ENCODE data around the gene HDGFL3.

The HDGFL3 gene

GRCh38 chr15:83107841-83108181 is 99.8 kb downstream of the HDGFL3 start:
- Histone ChIP-seq H3K4me1 (ENCODE audit: control insufficient read depth in 2 of 2, insufficient read depth in 2 of 2, low read length in 2 of 2) (peaks cover 2 to 5% of the 10 kb centered on the region in 2 donors), H3K9ac (ENCODE audit: low read depth in 1 of 2, low read length in 2 of 2) (peak overlapping the region; percentile 37 to 38)

GRCh38 chr15:83106994-83107840 is 100.4 kb downstream of the HDGFL3 start, which contains the start of gene TM6SF1:
TSS of gene TM6SF1 (plus strand) at chr15:83107645. CDS start at chr15:83107681, 36 bp downstream.
- Histone ChIP-seq H3K27me3 (ENCODE audit: control insufficient read depth in 2 of 2, insufficient read depth in 2 of 2, low read length in 2 of 2) (peaks cover 13 to 21% of the 10 kb centered on the region in 2 donors), H3K4me1 (ENCODE audit: control insufficient read depth in 2 of 2, insufficient read depth in 2 of 2, low read length in 2 of 2) (peaks cover 2 to 5% of the 10 kb centered on the region in 2 donors), H3K27ac (ENCODE audit: low read depth in 2 of 2, low read length in 2 of 2) (peak within 1 kb of the TSS; percentile 46 to 63), H3K36me3 (ENCODE audit: control insufficient read depth in 2 of 2, insufficient read depth in 2 of 2, low read length in 2 of 2) (no peaks in the 10 kb centered on the region), H3K9ac (ENCODE audit: low read depth in 1 of 2, low read length in 2 of 2) (peak within 1 kb of the TSS; percentile 37 to 38), H3K9me3 (ENCODE audit: control insufficient read depth in 2 of 2, low read length in 2 of 2) (no peaks in the 10 kb centered on the region), H3K4me3 (ENCODE audit: low read length in 2 of 2) (peak within 1 kb of the TSS; percentile 37 to 66)

More at GRCh38 chr15:83107841-83108181, 99.8 kb downstream of the HDGFL3 start:
- Histone ChIP-seq H3K36me3 (ENCODE audit: control insufficient read depth in 2 of 2, insufficient read depth in 2 of 2, low read length in 2 of 2) (no peaks in the 10 kb centered on the region), H3K4me3 (ENCODE audit: low read length in 2 of 2) (peak overlapping the region; percentile 17 to 66), H3K27me3 (ENCODE audit: control insufficient read depth in 2 of 2, insufficient read depth in 2 of 2, low read length in 2 of 2) (peaks cover 13 to 21% of the 10 kb centered on the region in 2 donors), H3K27ac (ENCODE audit: low read depth in 2 of 2, low read length in 2 of 2) (peak overlapping the region; percentile 46 to 63), H3K9me3 (ENCODE audit: control insufficient read depth in 2 of 2, low read length in 2 of 2) (no peaks in the 10 kb centered on the region)

GRCh38 chr15:83105440-83105839 is 102.2 kb downstream of the HDGFL3 start:
- Histone ChIP-seq H3K9ac (ENCODE audit: low read depth in 1 of 2, low read length in 2 of 2) (no peak overlapping the region), H3K27me3 (ENCODE audit: control insufficient read depth in 2 of 2, insufficient read depth in 2 of 2, low read length in 2 of 2) (peaks cover 13 to 23% of the 10 kb centered on the region in 2 donors), H3K36me3 (ENCODE audit: control insufficient read depth in 2 of 2, insufficient read depth in 2 of 2, low read length in 2 of 2) (no peaks in the 10 kb centered on the region), H3K4me1 (ENCODE audit: control insufficient read depth in 2 of 2, insufficient read depth in 2 of 2, low read length in 2 of 2) (peaks cover 2 to 5% of the 10 kb centered on the region in 2 donors), H3K9me3 (ENCODE audit: control insufficient read depth in 2 of 2, low read length in 2 of 2) (no peaks in the 10 kb centered on the region), H3K4me3 (ENCODE audit: low read length in 2 of 2) (no peak overlapping the region), H3K27ac (ENCODE audit: low read depth in 2 of 2, low read length in 2 of 2) (no peak overlapping the region)

GRCh38 chr15:83104141-83104540 is 103.5 kb downstream of the HDGFL3 start:
- peaks cover 2 to 5% of the 10 kb centered on the region in 2 donors for H3K4me1 ChIP-seq (ENCODE audit: control insufficient read depth in 2 of 2, insufficient read depth in 2 of 2, low read length in 2 of 2)
- no peaks in the 10 kb centered on the region for H3K9me3 ChIP-seq (ENCODE audit: control insufficient read depth in 2 of 2, low read length in 2 of 2)
- no peak overlapping the region for H3K9ac ChIP-seq (ENCODE audit: low read depth in 1 of 2, low read length in 2 of 2)
- H3K27ac ChIP-seq (ENCODE audit: low read depth in 2 of 2, low read length in 2 of 2), result no peak overlapping the region
- peaks cover 11 to 22% of the 10 kb centered on the region in 2 donors for H3K27me3 ChIP-seq (ENCODE audit: control insufficient read depth in 2 of 2, insufficient read depth in 2 of 2, low read length in 2 of 2)
- H3K4me3 ChIP-seq (ENCODE audit: low read length in 2 of 2), result no peak overlapping the region
- H3K36me3 ChIP-seq (ENCODE audit: control insufficient read depth in 2 of 2, insufficient read depth in 2 of 2, low read length in 2 of 2), result no peaks in the 10 kb centered on the region

GRCh38 chr15:83102346-83102745 is 105.3 kb downstream of the HDGFL3 start:
- no peaks in the 10 kb centered on the region for H3K9me3 ChIP-seq (ENCODE audit: control insufficient read depth in 2 of 2, low read length in 2 of 2)
- no peak overlapping the region for H3K4me3 ChIP-seq (ENCODE audit: low read length in 2 of 2)
- no peaks in the 10 kb centered on the region for H3K4me1 ChIP-seq (ENCODE audit: control insufficient read depth in 2 of 2, insufficient read depth in 2 of 2, low read length in 2 of 2)
- H3K9ac ChIP-seq (ENCODE audit: low read depth in 1 of 2, low read length in 2 of 2), result no peak overlapping the region
- H3K27ac ChIP-seq (ENCODE audit: low read depth in 2 of 2, low read length in 2 of 2), result no peak overlapping the region
- peaks cover 6 to 9% of the 10 kb centered on the region in 2 donors for H3K27me3 ChIP-seq (ENCODE audit: control insufficient read depth in 2 of 2, insufficient read depth in 2 of 2, low read length in 2 of 2)
- no peaks in the 10 kb centered on the region for H3K36me3 ChIP-seq (ENCODE audit: control insufficient read depth in 2 of 2, insufficient read depth in 2 of 2, low read length in 2 of 2)

GRCh38 chr15:83100097-83100646 is 107.5 kb downstream of the HDGFL3 start:
- H3K27ac ChIP-seq (ENCODE audit: low read depth in 2 of 2, low read length in 2 of 2), result no peak overlapping the region

GRCh38 chr15:83099290-83099689 is 108.3 kb downstream of the HDGFL3 start:
- no peak overlapping the region for H3K27ac ChIP-seq (ENCODE audit: low read depth in 2 of 2, low read length in 2 of 2)
- no peaks in the 10 kb centered on the region for H3K4me1 ChIP-seq (ENCODE audit: control insufficient read depth in 2 of 2, insufficient read depth in 2 of 2, low read length in 2 of 2)
- peaks cover 0 to 2% of the 10 kb centered on the region in 2 donors for H3K27me3 ChIP-seq (ENCODE audit: control insufficient read depth in 2 of 2, insufficient read depth in 2 of 2, low read length in 2 of 2)
- no peaks in the 10 kb centered on the region for H3K36me3 ChIP-seq (ENCODE audit: control insufficient read depth in 2 of 2, insufficient read depth in 2 of 2, low read length in 2 of 2)
- H3K9ac ChIP-seq (ENCODE audit: low read depth in 1 of 2, low read length in 2 of 2), result no peak overlapping the region
- H3K9me3 ChIP-seq (ENCODE audit: control insufficient read depth in 2 of 2, low read length in 2 of 2), result no peaks in the 10 kb centered on the region
- no peak overlapping the region for H3K4me3 ChIP-seq (ENCODE audit: low read length in 2 of 2)

More at GRCh38 chr15:83100097-83100646, 107.5 kb downstream of the HDGFL3 start:
- H3K27me3 ChIP-seq (ENCODE audit: control insufficient read depth in 2 of 2, insufficient read depth in 2 of 2, low read length in 2 of 2), result peaks cover 0 to 2% of the 10 kb centered on the region in 2 donors
- H3K36me3 ChIP-seq (ENCODE audit: control insufficient read depth in 2 of 2, insufficient read depth in 2 of 2, low read length in 2 of 2), result no peaks in the 10 kb centered on the region
- H3K9ac ChIP-seq (ENCODE audit: low read depth in 1 of 2, low read length in 2 of 2), result no peak overlapping the region
- no peaks in the 10 kb centered on the region for H3K4me1 ChIP-seq (ENCODE audit: control insufficient read depth in 2 of 2, insufficient read depth in 2 of 2, low read length in 2 of 2)
- no peaks in the 10 kb centered on the region for H3K9me3 ChIP-seq (ENCODE audit: control insufficient read depth in 2 of 2, low read length in 2 of 2)
- no peak overlapping the region for H3K4me3 ChIP-seq (ENCODE audit: low read length in 2 of 2)

GRCh38 chr15:83098079-83098478 is 109.5 kb downstream of the HDGFL3 start:
- no peak overlapping the region for H3K27ac ChIP-seq (ENCODE audit: low read depth in 2 of 2, low read length in 2 of 2)

GRCh38 chr15:83094583-83094982 is 113.0 kb downstream of the HDGFL3 start:
- H3K27ac ChIP-seq (ENCODE audit: low read depth in 2 of 2, low read length in 2 of 2), result no peak overlapping the region
- no peak overlapping the region for H3K4me3 ChIP-seq (ENCODE audit: low read length in 2 of 2)

More at GRCh38 chr15:83098079-83098478, 109.5 kb downstream of the HDGFL3 start:
- H3K27me3 ChIP-seq (ENCODE audit: control insufficient read depth in 2 of 2, insufficient read depth in 2 of 2, low read length in 2 of 2), result peaks cover 0 to 2% of the 10 kb centered on the region in 2 donors
- no peaks in the 10 kb centered on the region for H3K9me3 ChIP-seq (ENCODE audit: control insufficient read depth in 2 of 2, low read length in 2 of 2)
- H3K9ac ChIP-seq (ENCODE audit: low read depth in 1 of 2, low read length in 2 of 2), result no peak overlapping the region
- H3K36me3 ChIP-seq (ENCODE audit: control insufficient read depth in 2 of 2, insufficient read depth in 2 of 2, low read length in 2 of 2), result no peaks in the 10 kb centered on the region
- no peaks in the 10 kb centered on the region for H3K4me1 ChIP-seq (ENCODE audit: control insufficient read depth in 2 of 2, insufficient read depth in 2 of 2, low read length in 2 of 2)
- no peak overlapping the region for H3K4me3 ChIP-seq (ENCODE audit: low read length in 2 of 2)

GRCh38 chr15:83092309-83092976 is 115.2 kb downstream of the HDGFL3 start:
- no peaks in the 10 kb centered on the region for H3K4me1 ChIP-seq (ENCODE audit: control insufficient read depth in 2 of 2, insufficient read depth in 2 of 2, low read length in 2 of 2)
- H3K9me3 ChIP-seq (ENCODE audit: control insufficient read depth in 2 of 2, low read length in 2 of 2), result no peaks in the 10 kb centered on the region
- no peak overlapping the region for H3K9ac ChIP-seq (ENCODE audit: low read depth in 1 of 2, low read length in 2 of 2)
- H3K4me3 ChIP-seq (ENCODE audit: low read length in 2 of 2), result no peak overlapping the region
- H3K27me3 ChIP-seq (ENCODE audit: control insufficient read depth in 2 of 2, insufficient read depth in 2 of 2, low read length in 2 of 2), result no peaks in the 10 kb centered on the region
- H3K27ac ChIP-seq (ENCODE audit: low read depth in 2 of 2, low read length in 2 of 2), result peak overlapping the region in 1 of 2 donors; percentile 7
- H3K36me3 ChIP-seq (ENCODE audit: control insufficient read depth in 2 of 2, insufficient read depth in 2 of 2, low read length in 2 of 2), result no peaks in the 10 kb centered on the region

More at GRCh38 chr15:83094583-83094982, 113.0 kb downstream of the HDGFL3 start:
- no peaks in the 10 kb centered on the region for H3K9me3 ChIP-seq (ENCODE audit: control insufficient read depth in 2 of 2, low read length in 2 of 2)
- no peaks in the 10 kb centered on the region for H3K27me3 ChIP-seq (ENCODE audit: control insufficient read depth in 2 of 2, insufficient read depth in 2 of 2, low read length in 2 of 2)
- no peaks in the 10 kb centered on the region for H3K4me1 ChIP-seq (ENCODE audit: control insufficient read depth in 2 of 2, insufficient read depth in 2 of 2, low read length in 2 of 2)
- H3K9ac ChIP-seq (ENCODE audit: low read depth in 1 of 2, low read length in 2 of 2), result no peak overlapping the region
- no peaks in the 10 kb centered on the region for H3K36me3 ChIP-seq (ENCODE audit: control insufficient read depth in 2 of 2, insufficient read depth in 2 of 2, low read length in 2 of 2)
